GM21390 (cell line): ENCODE measurements around the gene RNF213.
"Not testable (repeated sequence)": the region's sequence is repeated elsewhere in the genome, so short reads cannot be mapped to it uniquely, and the experiment has no call there.

Experiments used
- ATAC-seq: cut with Tn5 transposase; IDR thresholded peaks from one replicate; pipeline ENCODE4 v1.9.1; 2021; ENCODE audit not compliant: unreplicated experiment

Gene RNF213

GRCh38 chr17:80223838-80224497, 36.7 kb upstream of the RNF213 start:
- no peak for ATAC-seq

GRCh38 chr17:80224683-80225082, 36.0 kb upstream of the RNF213 start:
- ATAC-seq, result no peak

- no peak for ATAC-seq
Observed at GRCh38 chr17:80225230-80225629, 35.4 kb upstream of the RNF213 start.

- ATAC-seq, result no peak
Observed at GRCh38 chr17:80227156-80227555, 33.5 kb upstream of the RNF213 start.

GRCh38 chr17:80227666-80228065, 33.0 kb upstream of the RNF213 start:
- ATAC-seq, result no peak

- no peak for ATAC-seq
Observed at GRCh38 chr17:80228477-80228876, 32.2 kb upstream of the RNF213 start.

GRCh38 chr17:80229011-80229410, 31.6 kb upstream of the RNF213 start:
- no peak for ATAC-seq

GRCh38 chr17:80232438-80232837, 28.2 kb upstream of the RNF213 start:
- no peak for ATAC-seq

- no peak for ATAC-seq
Observed at GRCh38 chr17:80233202-80233601, 27.4 kb upstream of the RNF213 start.

GRCh38 chr17:80236911-80237310, 23.7 kb upstream of the RNF213 start:
- no peak for ATAC-seq

- no peak for ATAC-seq
Observed at GRCh38 chr17:80237386-80237785, 23.3 kb upstream of the RNF213 start.

GRCh38 chr17:80242505-80242904, 18.1 kb upstream of the RNF213 start:
- no peak for ATAC-seq

- no peak for ATAC-seq
Observed at GRCh38 chr17:80243526-80244433, 16.9 kb upstream of the RNF213 start.

GRCh38 chr17:80244448-80244847, 16.2 kb upstream of the RNF213 start:
- ATAC-seq, result not testable (repeated sequence)

- no peak for ATAC-seq
Observed at GRCh38 chr17:80244871-80245509, 15.7 kb upstream of the RNF213 start.

GRCh38 chr17:80245566-80246265, 14.9 kb upstream of the RNF213 start:
- ATAC-seq, result no peak

GRCh38 chr17:80246266-80246681, 14.4 kb upstream of the RNF213 start:
- no peak for ATAC-seq

GRCh38 chr17:80246726-80247125, 13.9 kb upstream of the RNF213 start:
- ATAC-seq, result no peak

- ATAC-seq, result no peak
Observed at GRCh38 chr17:80247561-80247960, 13.1 kb upstream of the RNF213 start.

- no peak for ATAC-seq
Observed at GRCh38 chr17:80248001-80248893, 12.4 kb upstream of the RNF213 start.
